Neural progenitor cell (in vitro differentiated cells): ENCODE data around the gene MXRA8.

Experiments used
- EZH2 ChIP-seq: fragments of 200-600 bp; sonication (generic); IDR thresholded peaks from 2 replicates; pipeline ENCODE4 v1.6.1; 2017; ENCODE audit warnings: antibody characterized with exemption, mild to moderate bottlenecking, moderate library complexity
- EZH2phosphoT487 ChIP-seq: fragments of 200-600 bp; sonication (generic); IDR thresholded peaks from 2 replicates; pipeline ENCODE4 v1.6.1; 2017; ENCODE audit warnings: antibody characterized with exemption
- TF ChIP-seq, protein P1 (sequence below): fragments of 200-600 bp; sonication (generic); IDR thresholded peaks from 2 replicates; pipeline ENCODE4 v1.5.1; 2017; ENCODE audit warnings: antibody characterized with exemption, mild to moderate bottlenecking

DNA sequence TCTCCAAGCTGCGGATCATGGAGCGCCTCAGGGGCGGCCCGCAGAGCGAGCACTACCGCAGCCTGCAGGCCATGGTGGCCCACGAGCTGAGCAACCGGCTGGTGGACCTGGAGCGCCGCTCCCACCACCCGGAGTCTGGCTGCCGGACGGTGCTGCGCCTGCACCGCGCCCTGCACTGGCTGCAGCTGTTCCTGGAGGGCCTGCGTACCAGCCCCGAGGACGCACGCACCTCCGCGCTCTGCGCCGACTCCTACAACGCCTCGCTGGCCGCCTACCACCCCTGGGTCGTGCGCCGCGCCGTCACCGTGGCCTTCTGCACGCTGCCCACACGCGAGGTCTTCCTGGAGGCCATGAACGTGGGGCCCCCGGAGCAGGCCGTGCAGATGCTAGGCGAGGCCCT lies 31.1 kb downstream of the MXRA8 start:
- no peak for TF ChIP-seq EZH2
- TF ChIP-seq, protein P1, sequence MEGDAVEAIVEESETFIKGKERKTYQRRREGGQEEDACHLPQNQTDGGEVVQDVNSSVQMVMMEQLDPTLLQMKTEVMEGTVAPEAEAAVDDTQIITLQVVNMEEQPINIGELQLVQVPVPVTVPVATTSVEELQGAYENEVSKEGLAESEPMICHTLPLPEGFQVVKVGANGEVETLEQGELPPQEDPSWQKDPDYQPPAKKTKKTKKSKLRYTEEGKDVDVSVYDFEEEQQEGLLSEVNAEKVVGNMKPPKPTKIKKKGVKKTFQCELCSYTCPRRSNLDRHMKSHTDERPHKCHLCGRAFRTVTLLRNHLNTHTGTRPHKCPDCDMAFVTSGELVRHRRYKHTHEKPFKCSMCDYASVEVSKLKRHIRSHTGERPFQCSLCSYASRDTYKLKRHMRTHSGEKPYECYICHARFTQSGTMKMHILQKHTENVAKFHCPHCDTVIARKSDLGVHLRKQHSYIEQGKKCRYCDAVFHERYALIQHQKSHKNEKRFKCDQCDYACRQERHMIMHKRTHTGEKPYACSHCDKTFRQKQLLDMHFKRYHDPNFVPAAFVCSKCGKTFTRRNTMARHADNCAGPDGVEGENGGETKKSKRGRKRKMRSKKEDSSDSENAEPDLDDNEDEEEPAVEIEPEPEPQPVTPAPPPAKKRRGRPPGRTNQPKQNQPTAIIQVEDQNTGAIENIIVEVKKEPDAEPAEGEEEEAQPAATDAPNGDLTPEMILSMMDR, result no peak
- TF ChIP-seq EZH2phosphoT487, result no peak
